Measurements from ENCODE around the gene MCTP2.

- TF ChIP-seq CTCF (IDR thresholded peaks at IDR 0.05; ENCODE audit: insufficient read depth, low read length, poor library complexity, severe bottlenecking), result no peak
- TF ChIP-seq EZH2phosphoT487 (conservative IDR thresholded peaks at IDR 0.05; ENCODE audit: low read length), result no peak
These were observed 46.1 kb downstream of the MCTP2 start for GRCh38 chr15:94277485-94277884.
